HG02642 (cell line): Measurements from ENCODE around the gene FAF1.

Source experiments
- ATAC-seq: cut with Tn5 transposase; IDR thresholded peaks from one replicate; pipeline ENCODE4 v1.9.1; 2021; ENCODE audit warnings: mild to moderate bottlenecking; ENCODE audit not compliant: unreplicated experiment, poor library complexity

FAF1 gene

GRCh38 chr1:50661626-50662025, 298.4 kb downstream of the FAF1 start:
- no peak for ATAC-seq

GRCh38 chr1:50659107-50659662, 300.9 kb downstream of the FAF1 start:
- ATAC-seq = no peak

GRCh38 chr1:50658459-50659076, 301.5 kb downstream of the FAF1 start:
- ATAC-seq = no peak

- no peak for ATAC-seq
These were observed 303.1 kb downstream of the FAF1 start for GRCh38 chr1:50656931-50657330.

GRCh38 chr1:50651476-50652263, 308.4 kb downstream of the FAF1 start:
- ATAC-seq = no peak

GRCh38 chr1:50646526-50646925, 313.5 kb downstream of the FAF1 start:
- no peak for ATAC-seq

GRCh38 chr1:50645139-50645538, 314.9 kb downstream of the FAF1 start:
- ATAC-seq = no peak

GRCh38 chr1:50644447-50645105, 315.5 kb downstream of the FAF1 start:
- ATAC-seq = no peak

GRCh38 chr1:50637460-50637859, 322.6 kb downstream of the FAF1 start:
- ATAC-seq = no peak

- ATAC-seq = no peak
These were observed 325.8 kb downstream of the FAF1 start for GRCh38 chr1:50634251-50634650.

- ATAC-seq = no peak
These were observed 326.6 kb downstream of the FAF1 start for GRCh38 chr1:50633465-50633864.

GRCh38 chr1:50631161-50631560, 328.9 kb downstream of the FAF1 start:
- no peak for ATAC-seq

- ATAC-seq = no peak
These were observed 337.8 kb downstream of the FAF1 start for GRCh38 chr1:50622259-50622658.

GRCh38 chr1:50620680-50621329, 339.3 kb downstream of the FAF1 start:
- no peak for ATAC-seq

GRCh38 chr1:50615036-50615750, 344.9 kb downstream of the FAF1 start:
- ATAC-seq = no peak

- ATAC-seq = no peak
These were observed 348.4 kb downstream of the FAF1 start for GRCh38 chr1:50611675-50612074.

- ATAC-seq = peak; percentile 47
These were observed 349.5 kb downstream of the FAF1 start for GRCh38 chr1:50610563-50610962.

GRCh38 chr1:50609508-50609907, 350.6 kb downstream of the FAF1 start:
- no peak for ATAC-seq

- ATAC-seq = no peak
These were observed 354.7 kb downstream of the FAF1 start for GRCh38 chr1:50605186-50605875.
